GM12801 (cell line): ENCODE results near the gene RTN4R.

Experiments
- CTCF ChIP-seq: IDR thresholded peaks from one replicate; pipeline ENCODE4 v1.5.1; 2011; ENCODE audit warnings: control low read depth; ENCODE audit not compliant: insufficient read length; ENCODE audit errors: extremely low read depth

Gene RTN4R

GRCh38 chr22:20235389-20235991 lies 32.6 kb downstream of the RTN4R start:
- no peak for TF ChIP-seq CTCF

GRCh38 chr22:20234760-20235388 lies 33.2 kb downstream of the RTN4R start:
- TF ChIP-seq CTCF: no peak

GRCh38 chr22:20234314-20234682 lies 33.8 kb downstream of the RTN4R start:
- no peak for TF ChIP-seq CTCF

GRCh38 chr22:20233351-20234313 lies 34.5 kb downstream of the RTN4R start:
- TF ChIP-seq CTCF: no peak

- no peak for TF ChIP-seq CTCF
Measured at GRCh38 chr22:20232781-20233180, 35.3 kb downstream of the RTN4R start.

- no peak for TF ChIP-seq CTCF
Measured at GRCh38 chr22:20232237-20232598, 35.9 kb downstream of the RTN4R start.

- TF ChIP-seq CTCF: no peak
Measured at GRCh38 chr22:20231514-20232236, 36.4 kb downstream of the RTN4R start.
